ENCODE measurements around the gene ID4.

ID4 gene

GRCh38 chr6:19841181-19841580 lies 4.0 kb downstream of the ID4 start:
- TF ChIP-seq CTCF (IDR thresholded peaks at IDR 0.05; ENCODE audit: extremely low read depth, missing control alignments), result no peak
- no peak for DNase-seq (ENCODE audit: low spot score)

GRCh38 chr6:19842030-19842615 lies 5.0 kb downstream of the ID4 start:
- no peak for DNase-seq (ENCODE audit: low spot score)
- TF ChIP-seq CTCF (IDR thresholded peaks at IDR 0.05; ENCODE audit: extremely low read depth, missing control alignments), result no peak

GRCh38 chr6:19844689-19845088 lies 7.5 kb downstream of the ID4 start:
- no peak for TF ChIP-seq CTCF (IDR thresholded peaks at IDR 0.05; ENCODE audit: extremely low read depth, missing control alignments)
- DNase-seq (ENCODE audit: low spot score), result no peak

GRCh38 chr6:19845266-19846041 lies 8.3 kb downstream of the ID4 start:
- no peak for TF ChIP-seq CTCF (IDR thresholded peaks at IDR 0.05; ENCODE audit: extremely low read depth, missing control alignments)
- DNase-seq (ENCODE audit: low spot score), result no peak

- no peak for TF ChIP-seq CTCF (IDR thresholded peaks at IDR 0.05; ENCODE audit: extremely low read depth, missing control alignments)
- no peak for DNase-seq (ENCODE audit: low spot score)
These were observed 11.4 kb downstream of the ID4 start for GRCh38 chr6:19848465-19849029.

GRCh38 chr6:19849196-19849595 lies 12.0 kb downstream of the ID4 start:
- TF ChIP-seq CTCF (IDR thresholded peaks at IDR 0.05; ENCODE audit: extremely low read depth, missing control alignments), result no peak
- DNase-seq (ENCODE audit: low spot score), result no peak

- no peak for TF ChIP-seq CTCF (IDR thresholded peaks at IDR 0.05; ENCODE audit: extremely low read depth, missing control alignments)
- no peak for DNase-seq (ENCODE audit: low spot score)
These were observed 12.6 kb downstream of the ID4 start for GRCh38 chr6:19849755-19850154.

Data from GM20000 (cell line).